Nasal cavity respiratory epithelium epithelial cell of viscerocranial mucosa (primary cell): ENCODE measurements around the gene FBRS. TPM values are rescaled to one million over a fixed set of nuclear protein-coding genes. Genes with fewer than 3 reads are reported as not detected.

Experiments
- total RNA-seq: library from RNA; depleted of rRNA; stranded (reverse); fragments of >200 nt; gene quantifications from 2 replicates; pipeline ENCODE4 v1.2.3, GENCODE V29; 2014

The FBRS gene
- total RNA-seq, result 14.7 and 20.6 TPM in 2 replicates

GRCh38 chr16:30657866-30658730 is at the start of gene FBRS:
Gene FBRS, plus strand, starts transcription at chr16:30658431. Its CDS starts 1,088 bp downstream, at chr16:30659519.

GRCh38 chr16:30609926-30610839 is 48.0 kb upstream of the FBRS start, which contains the start of gene ZNF689:
Gene ZNF689, minus strand, starts transcription at chr16:30610389. Its CDS starts 348 bp downstream, at chr16:30610041.

GRCh38 chr16:30650369-30651123 is 7.7 kb upstream of the FBRS start, which contains the start of gene PRR14:
Gene PRR14, plus strand, starts transcription at chr16:30650960. Its CDS starts 686 bp downstream, at chr16:30651646.

GRCh38 chr16:30698816-30699614 is 40.8 kb downstream of the FBRS start, which contains the start of gene SRCAP:
Gene SRCAP, plus strand, starts transcription at chr16:30699171. Its CDS starts 1,654 bp downstream, at chr16:30700825.

Other genes starting within 250 kb of the FBRS start
- gene DCTPP1, start 228.4 kb upstream of the FBRS start, total RNA-seq, result 15.5 and 25.6 TPM in 2 replicates
- gene SEPHS2, start 212.6 kb upstream of the FBRS start, total RNA-seq, result 34.7 and 43.4 TPM in 2 replicates
- gene ITGAL, start 185.7 kb upstream of the FBRS start, total RNA-seq, result under 0.01 TPM in 1 of 2 replicates, not detected in the other
- 31.5 and 34.2 TPM in 2 replicates for gene ZNF768, start 131.9 kb upstream of the FBRS start, total RNA-seq
- 5.7 and 6.8 TPM in 2 replicates for gene ZNF747, start 123.6 kb upstream of the FBRS start, total RNA-seq
- gene ZNF764, start 100.1 kb upstream of the FBRS start, total RNA-seq, result 3.4 and 4.3 TPM in 2 replicates
- gene ZNF688, start 86.7 kb upstream of the FBRS start, total RNA-seq, result 4.8 and 5.5 TPM in 2 replicates
- 4.1 and 8.2 TPM in 2 replicates for gene ZNF785, start 72.7 kb upstream of the FBRS start, total RNA-seq
- gene ZNF689, start 48.0 kb upstream of the FBRS start, total RNA-seq, result 3.1 and 4.7 TPM in 2 replicates
- gene PRR14, start 7.5 kb upstream of the FBRS start, total RNA-seq, result 7.9 and 10.5 TPM in 2 replicates
- 15.4 and 49.9 TPM in 2 replicates for gene SRCAP, start 40.7 kb downstream of the FBRS start, total RNA-seq
- 12.0 and 15.7 TPM in 2 replicates for gene PHKG2, start 90.0 kb downstream of the FBRS start, total RNA-seq
- 0.28 and 0.68 TPM in 2 replicates for gene CFAP119, start 103.6 kb downstream of the FBRS start, total RNA-seq
- gene RNF40, start 103.9 kb downstream of the FBRS start, total RNA-seq, result 51.6 and 73.9 TPM in 2 replicates
- 6.2 and 12.6 TPM in 2 replicates for gene ZNF629, start 128.8 kb downstream of the FBRS start, total RNA-seq
- gene BCL7C, start 235.6 kb downstream of the FBRS start, total RNA-seq, result 25.1 and 28.7 TPM in 2 replicates
- gene CTF1, start 238.2 kb downstream of the FBRS start, total RNA-seq, result 0.68 and 1.2 TPM in 2 replicates